Type B pancreatic cell (in vitro differentiated cells): ENCODE measurements around the gene PGF. TPM values are rescaled to one million over a fixed set of nuclear protein-coding genes. Genes with fewer than 3 reads are reported as not detected.

Experiments
- DNase-seq: peaks from one replicate; pipeline ENCODE4 v3.0.0; 2021; ENCODE audit warnings: mixed read lengths; ENCODE audit not compliant: unreplicated experiment; ENCODE audit errors: extremely low spot score
- H3K27ac Mint-ChIP-seq: 2 replicates; pipeline ENCODE4 v1.8.0; 2021; ENCODE audit warnings: mild to moderate bottlenecking, mixed read lengths
- H3K27me3 Mint-ChIP-seq: 2 replicates; pipeline ENCODE4 v1.8.0; 2021; ENCODE audit warnings: mixed read lengths
- H3K36me3 Mint-ChIP-seq: 2 replicates; pipeline ENCODE4 v1.8.0; 2021; ENCODE audit warnings: mixed read lengths
- H3K4me1 Mint-ChIP-seq: one replicate; pipeline ENCODE4 v1.8.0; 2021; ENCODE audit warnings: mixed read lengths; ENCODE audit not compliant: unreplicated experiment
- H3K4me3 Mint-ChIP-seq: 2 replicates; pipeline ENCODE4 v1.8.0; 2021; ENCODE audit warnings: mild to moderate bottlenecking, mixed read lengths
- H3K9me3 Mint-ChIP-seq: 2 replicates; pipeline ENCODE4 v1.8.0; 2021; ENCODE audit warnings: mixed read lengths
- CTCF ChIP-seq: fragments of 200-600 bp; sonication (generic); conservative IDR thresholded peaks from 2 replicates; pipeline ENCODE4 v1.5.0; 2021; ENCODE audit warnings: antibody characterized with exemption, mild to moderate bottlenecking
- total RNA-seq: library from RNA; stranded (reverse); gene quantifications from 2 replicates; pipeline ENCODE4 v1.2.1, GENCODE V29; 2021; ENCODE audit warnings: low replicate concordance

The PGF gene
- total RNA-seq, 1 donor from 2014 or later: 16.8 TPM

- Mint-ChIP-seq H3K9me3 (no peaks in the 10 kb centered on the region), H3K4me1 (peaks cover 38% of the 10 kb centered on the region), H3K4me3 (peak overlapping the region; percentile 78), H3K27ac (no peak overlapping the region), H3K27me3 (peaks cover 4% of the 10 kb centered on the region), H3K36me3 (peaks cover 5% of the 10 kb centered on the region)
- TF ChIP-seq CTCF: no peak
- DNase-seq: no peak
Measured at GRCh38 chr14:74952697-74953484, 2.5 kb downstream of the PGF start.

GRCh38 chr14:74952180-74952665, 3.2 kb downstream of the PGF start:
- H3K27me3 Mint-ChIP-seq: peaks cover 4% of the 10 kb centered on the region
- peaks cover 5% of the 10 kb centered on the region for H3K36me3 Mint-ChIP-seq
- no peaks in the 10 kb centered on the region for H3K9me3 Mint-ChIP-seq
- H3K4me1 Mint-ChIP-seq: peaks cover 38% of the 10 kb centered on the region
- H3K27ac Mint-ChIP-seq: no peak overlapping the region
- DNase-seq: no peak
- no peak for TF ChIP-seq CTCF
- H3K4me3 Mint-ChIP-seq: peak overlapping the region; percentile 78

GRCh38 chr14:74951443-74952179, 3.8 kb downstream of the PGF start:
- H3K4me3 Mint-ChIP-seq: peak overlapping the region; percentile 68

GRCh38 chr14:74950795-74951442, 4.5 kb downstream of the PGF start:
- TF ChIP-seq CTCF: no peak
- no peak for DNase-seq
- Mint-ChIP-seq H3K9me3 (no peaks in the 10 kb centered on the region), H3K4me1 (peaks cover 40% of the 10 kb centered on the region), H3K4me3 (peak overlapping the region; percentile 68), H3K27me3 (no peaks in the 10 kb centered on the region), H3K27ac (peak overlapping the region; percentile 79), H3K36me3 (peaks cover 5% of the 10 kb centered on the region)

More at GRCh38 chr14:74951443-74952179, 3.8 kb downstream of the PGF start:
- Mint-ChIP-seq H3K4me1 (peaks cover 39% of the 10 kb centered on the region), H3K36me3 (peaks cover 5% of the 10 kb centered on the region), H3K9me3 (no peaks in the 10 kb centered on the region), H3K27me3 (peaks cover 4% of the 10 kb centered on the region), H3K27ac (peak overlapping the region; percentile 79)
- no peak for TF ChIP-seq CTCF
- DNase-seq: no peak

- Mint-ChIP-seq H3K4me3 (peak overlapping the region; percentile 53), H3K4me1 (peaks cover 40% of the 10 kb centered on the region), H3K9me3 (no peaks in the 10 kb centered on the region), H3K27ac (peak overlapping the region; percentile 79), H3K27me3 (no peaks in the 10 kb centered on the region), H3K36me3 (peaks cover 5% of the 10 kb centered on the region)
- DNase-seq: no peak
- TF ChIP-seq CTCF: no peak
Measured at GRCh38 chr14:74949859-74950573, 5.4 kb downstream of the PGF start.
